K562 (cell line): ENCODE data around the gene HMCN2. TPM values are rescaled to one million over a fixed set of nuclear protein-coding genes. Genes with fewer than 3 reads are reported as not detected.

Experiments used
- ATAC-seq: fragments of 200-7000 bp; cut with Tn5 transposase; 3 replicates; pipeline ENCODE4 v1.9.1; 2020; ENCODE audit warnings: moderate library complexity
- BruUV-seq: library from RNA; stranded (reverse); fragments of 400-500 nt; replicated peaks from 2 replicates; lab custom pipeline; 2021; lab: Mats Ljungman, UMichigan
- CTCF ChIA-PET: fragments of 300-600 bp; formaldehyde crosslinking; extraction: SDS; loops from one replicate; lab custom pipeline; 2021; ENCODE audit warnings: low intra/inter-chr PET ratio; lab: Yijun Ruan, JAX
- POLR2A ChIA-PET: fragments of 300-600, 350-650 bp; sonication (Branson Sonifier 250); formaldehyde crosslinking; extraction: SDS; loops from one replicate; lab custom pipeline; 2021; ENCODE audit warnings: antibody characterized with exemption, inconsistent platforms; lab: Yijun Ruan, JAX
- DNase-seq, 4 experiments: peaks; one replicate each; pipeline versions ENCODE4 v3.0.0 to v3.0.0-alpha.2; 2011 to 2018; ENCODE audit warnings: low spot score in 3 of 4, mixed read lengths in 3 of 4; ENCODE audit errors: extremely low read depth in 1 of 4
- FAIRE-seq: peaks from 2 replicates; lab custom pipeline; 2011; peaks lifted over from hg19 to GRCh38; lab: Jason Lieb, UNC
- H2AFZ ChIP-seq: 2 replicates; pipeline ENCODE4 v1.6.0; 2011; ENCODE audit warnings: low read depth, low read length, control low read depth, inconsistent platforms
- H3K27ac ChIP-seq: fragments of 200-600 bp; 3 replicates; pipeline ENCODE4 v1.8.0; 2011; ENCODE audit warnings: low read depth, mild to moderate bottlenecking, control low read depth, inconsistent platforms, low read length, moderate library complexity, mixed read lengths; ENCODE audit errors: extremely low read depth
- H3K27me3 ChIP-seq, 2 experiments: fragments of 300-600 bp in 1 of 2; 2 replicates in 1 of 2; 3 replicates in 1 of 2; pipeline versions ENCODE4 v1.6.0 to v1.8.0; 2011; ENCODE audit warnings: inconsistent platforms in 2 of 2, low read length in 2 of 2, mild to moderate bottlenecking in 1 of 2, mixed read lengths in 1 of 2, moderate library complexity in 1 of 2; ENCODE audit not compliant: control insufficient read depth in 2 of 2, insufficient read depth in 2 of 2
- H3K36me3 ChIP-seq: fragments of 300-600 bp; 3 replicates; pipeline ENCODE4 v1.8.0; 2011; ENCODE audit warnings: mild to moderate bottlenecking, low read length, inconsistent platforms; ENCODE audit not compliant: control insufficient read depth, insufficient read depth
- H3K4me1 ChIP-seq, 2 experiments: fragments of 200-600 bp in 1 of 2; replicated peaks in 1 of 2; 2 replicates in 1 of 2; 3 replicates in 1 of 2; pipeline versions ENCODE4 v1.5.1 to v1.8.0; 2011; ENCODE audit warnings: inconsistent platforms in 2 of 2, low read length in 2 of 2, mild to moderate bottlenecking in 1 of 2, mixed read lengths in 1 of 2, moderate library complexity in 1 of 2; ENCODE audit not compliant: control insufficient read depth in 2 of 2, insufficient read depth in 2 of 2
- H3K4me2 ChIP-seq: 2 replicates; pipeline ENCODE4 v1.6.1; 2011; ENCODE audit warnings: low read length, control low read depth, inconsistent platforms, mixed read lengths; ENCODE audit not compliant: insufficient read depth
- H3K4me3 ChIP-seq: fragments of 200-600 bp; sonication (generic), shearing (Covaris generic); 2 replicates; pipeline ENCODE4 v1.5.1; 2016; ENCODE audit warnings: control low read depth, inconsistent platforms
- H3K79me2 ChIP-seq: fragments of 200-600 bp; 3 replicates; pipeline ENCODE4 v1.8.0; 2011; ENCODE audit warnings: low read length, inconsistent platforms; ENCODE audit not compliant: control insufficient read depth, insufficient read depth
- H3K9ac ChIP-seq, 2 experiments: 2 replicates each; pipeline versions ENCODE4 v1.6.0 to v1.6.1; 2011; ENCODE audit warnings: low read depth in 2 of 2, low read length in 2 of 2, control low read depth in 1 of 2, inconsistent platforms in 1 of 2, mild to moderate bottlenecking in 1 of 2, mixed read lengths in 1 of 2; ENCODE audit not compliant: insufficient read depth in 1 of 2
- H3K9me1 ChIP-seq: one replicate; pipeline ENCODE4 v1.6.0; 2011; ENCODE audit warnings: inconsistent platforms, mild to moderate bottlenecking, low read length, moderate library complexity; ENCODE audit not compliant: control insufficient read depth, insufficient read depth
- H3K9me3 ChIP-seq: replicated peaks from 2 replicates; pipeline ENCODE4 v1.5.1; 2011; ENCODE audit warnings: low read depth, low read length, inconsistent platforms; ENCODE audit not compliant: control insufficient read depth, insufficient read depth
- H4K20me1 ChIP-seq: replicated peaks from 2 replicates; pipeline ENCODE4 v1.6.1; 2011; ENCODE audit warnings: low read length, inconsistent platforms, mixed read lengths; ENCODE audit not compliant: control insufficient read depth, insufficient read depth
- BACH1 ChIP-seq: fragments of 200-800 bp; sonication (Bioruptor generic); IDR thresholded peaks from 2 replicates; pipeline ENCODE4 v1.6.1; 2016; ENCODE audit warnings: missing genetic modification characterization, missing compliant biosample characterization
- BCL6 ChIP-seq: fragments of 250-450 bp; sonication (Bioruptor Pico); IDR thresholded peaks from 2 replicates; pipeline ENCODE4 v1.4.0; 2020
- CUX1 ChIP-seq: fragments of 200-800 bp; sonication (Bioruptor generic); IDR thresholded peaks from 2 replicates; pipeline ENCODE4 v1.6.1; 2016; ENCODE audit warnings: missing genetic modification characterization, missing compliant biosample characterization
- EP400 ChIP-seq: fragments of 450-650 bp; IDR thresholded peaks from 2 replicates; pipeline ENCODE4 v1.6.1; 2017; ENCODE audit warnings: antibody characterized with exemption, mild to moderate bottlenecking, moderate library complexity
- FOXP1 ChIP-seq: sonication (generic); formaldehyde crosslinking; IDR thresholded peaks from 2 replicates; pipeline ENCODE4 v1.8.0; 2022; ENCODE audit warnings: mild to moderate bottlenecking, missing genetic modification reagents
- HDAC1 ChIP-seq, 2 experiments: fragments of 450-650 bp; IDR thresholded peaks; 2 replicates each; pipeline ENCODE4 v1.6.1; 2016 to 2017; ENCODE audit warnings: inconsistent platforms in 1 of 2, mild to moderate bottlenecking in 1 of 2, moderate library complexity in 1 of 2
- KAT8 ChIP-seq: fragments of 450-650 bp; IDR thresholded peaks from 2 replicates; pipeline ENCODE4 v1.6.1; 2016; ENCODE audit warnings: low read depth, mild to moderate bottlenecking
- MAZ ChIP-seq, 2 experiments: fragments of 450-650 bp in 1 of 2; sonication (generic) in 1 of 2; formaldehyde crosslinking; IDR thresholded peaks in 1 of 2; conservative IDR thresholded peaks in 1 of 2; 2 replicates each; pipeline versions ENCODE4 v1.4.0 to v1.5.0; 2020; ENCODE audit warnings: mild to moderate bottlenecking in 1 of 2, missing genetic modification reagents in 1 of 2
- NEUROD1 ChIP-seq: fragments of 150-350 bp; IDR thresholded peaks from 2 replicates; pipeline ENCODE4 v1.6.1; 2014; ENCODE audit warnings: borderline replicate concordance, low read length, low read depth; ENCODE audit not compliant: partially characterized antibody
- RAD21 ChIP-seq, 2 experiments: fragments of 250-450 bp in 1 of 2; fragments of 450-650 bp in 1 of 2; sonication (Bioruptor Pico) in 1 of 2; formaldehyde crosslinking in 1 of 2; IDR thresholded peaks in 1 of 2; conservative IDR thresholded peaks in 1 of 2; 2 replicates each; pipeline versions ENCODE4 v1.4.0 to v1.8.0; 2020 to 2022; ENCODE audit warnings: mild to moderate bottlenecking in 2 of 2, moderate library complexity in 1 of 2
- RCOR1 ChIP-seq, 2 experiments: IDR thresholded peaks; 2 replicates each; pipeline ENCODE4 v1.6.1; 2012; ENCODE audit warnings: low read depth in 2 of 2, low read length in 2 of 2, borderline replicate concordance in 1 of 2, improper control_type of control experiment in 1 of 2
- SNRNP70 ChIP-seq: fragments of 200-400 bp; formaldehyde crosslinking; optimal IDR thresholded peaks from 2 replicates; pipeline ENCODE3; 2017; ENCODE audit warnings: low read depth, low read length
- TAF7 ChIP-seq: fragments of 450-650 bp; IDR thresholded peaks from 2 replicates; pipeline ENCODE4 v1.6.1; 2016; ENCODE audit warnings: missing genetic modification characterization, missing compliant biosample characterization
- TCF15 ChIP-seq: fragments of 250-450 bp; sonication (Bioruptor Pico); IDR thresholded peaks from 2 replicates; pipeline ENCODE4 v1.8.0; 2022; ENCODE audit warnings: moderate library complexity, mild to moderate bottlenecking, inconsistent platforms
- TEAD1 ChIP-seq, 2 experiments: fragments of 450-650 bp in 1 of 2; sonication (generic) in 1 of 2; formaldehyde crosslinking; IDR thresholded peaks; 2 replicates each; pipeline versions ENCODE4 v1.4.0 to v1.8.0; 2020 to 2022; ENCODE audit warnings: mild to moderate bottlenecking in 2 of 2, missing genetic modification reagents in 1 of 2
- ZNF668 ChIP-seq: fragments of 250-450 bp; sonication (Bioruptor Pico); IDR thresholded peaks from 2 replicates; pipeline ENCODE4 v1.8.0; 2022; ENCODE audit warnings: mild to moderate bottlenecking, inconsistent platforms
- ZNF77 ChIP-seq: fragments of 250-450 bp; sonication (Bioruptor Pico); IDR thresholded peaks from 2 replicates; pipeline ENCODE4 v1.5.0; 2020
- WGBS: fragments of 100-300 bp; shearing (Covaris generic); methylation state at CpG from one replicate; pipeline ENCODE4 v1.1.6; 2016; ENCODE audit warnings: low coverage, mixed read lengths; ENCODE audit not compliant: insufficient coverage; ENCODE audit errors: missing lambda C conversion rate; 5-methylcytosine and 5-hydroxymethylcytosine counted together
- in situ Hi-C: fragments of 300-500 bp; cut with MboI; formaldehyde crosslinking; loops from 4 replicates; pipeline ENCODE4 v1.15.0; 2018; ENCODE audit warnings: inconsistent platforms, mixed read lengths
- intact Hi-C: fragments of 100-400 bp; cut with micrococcal nuclease; formaldehyde crosslinking; loops from 2 replicates; pipeline ENCODE4 v1.14.2; 2022
- polyA plus RNA-seq, 8 experiments: library from polyadenylated mRNA; depleted of rRNA in 4 of 8; stranded (reverse) in 5 of 8; unstranded in 3 of 8; fragments of >200 nt; fragmentation: Nextera tagmentation in 2 of 8; fragmentation: Illumina TruSeq in 1 of 8; extraction: Ambion mirVana in 2 of 8; extraction: Trizol in 1 of 8; gene quantifications; 2 replicates each; pipeline versions ENCODE4 v1.2.1 to v1.2.3, GENCODE V29; 2011 to 2014; ENCODE audit warnings: inconsistent platforms in 1 of 8, missing spikeins in 1 of 8
- total RNA-seq, 7 experiments: library from RNA; depleted of rRNA in 6 of 7; stranded (reverse); fragments of >200 nt in 6 of 7; fragmentation: Illumina TruSeq in 2 of 7; extraction: Trizol in 2 of 7; gene quantifications; 2 replicates each; pipeline versions ENCODE4 v1.2.1 to v1.2.3, GENCODE V29; 2011 to 2021; ENCODE audit warnings: low replicate concordance in 1 of 7

Gene HMCN2
- total and polyA plus RNA-seq, 9 of the 15 experiments (the other 6 are each of a cell fraction or from before 2014, with no cell fraction given) = 0.01 TPM; not detected in 8

GRCh38 chr9:130448035-130448624 lies 182.6 kb downstream of the HMCN2 start:
- H3K36me3 ChIP-seq = no peaks in the 10 kb centered on the region
- FAIRE-seq (no peak), ATAC-seq (peak; percentile 55), DNase-seq (peak in 2 of 4 experiments; percentile 34 to 41)
- H3K27ac ChIP-seq = no peak overlapping the region; the same call in 2 of the 3 replicates
- H3K79me2 ChIP-seq = no peaks in the 10 kb centered on the region
- H3K4me2 ChIP-seq = peak overlapping the region; percentile 41; the same call in 1 of the 2 replicates
- H3K9me3 ChIP-seq = no peaks in the 10 kb centered on the region
- H4K20me1 ChIP-seq = no peaks in the 10 kb centered on the region
- 38% methylated on average over 11 of the region's 12 CpGs for WGBS
- H3K27me3 ChIP-seq = no peaks in the 10 kb centered on the region
- peak overlapping the region; percentile 45 to 71; a peak in 3 of 4 replicates for H3K9ac ChIP-seq
- ChIA-PET POLR2A (interaction anchor here (0.7 to 1.6 kb wide), 6 partner anchors 8 to 245 kb away, joined by 3 to 8 read pairs (median 3); partner anchors contain the start of gene EXOSC2), CTCF (no interaction called here)
- H3K4me3 ChIP-seq = no peak overlapping the region
- no peaks in the 10 kb centered on the region for H3K9me1 ChIP-seq
- in situ Hi-C loops (no loop called here), intact Hi-C loops (no loop called here)
- BruUV-seq = no TSS peak
- peaks cover 35 to 52% of the 10 kb centered on the region in 2 experiments for H3K4me1 ChIP-seq
- no peak overlapping the region for H2AFZ ChIP-seq
- TF ChIP-seq TAF7 (tag) = 0 out of 2 replicates have a peak, but pooled peaks have one; percentile 13
- TF ChIP-seq ZNF668 (CRISPR knock-in tag) = peak; percentile 90
- no peak for TF ChIP-seq KAT8
- TF ChIP-seq MAZ (CRISPR knock-in tag; conservative IDR thresholded peaks at IDR 0.05 in 1 of 2, IDR thresholded peaks at IDR 0.05 in 1 of 2) = peak; percentile 50 to 88
- peak in 1 of 2 experiments; percentile 55; a peak in 2 of 4 replicates for TF ChIP-seq RCOR1 (IDR thresholded peaks at IDR 0.05; ENCODE audit: borderline replicate concordance in 1 of 2, low read depth in 2 of 2, low read length in 2 of 2)
- TF ChIP-seq NEUROD1 = peak; percentile 41
- TF ChIP-seq FOXP1 (CRISPR knock-in tag) = 0 out of 2 replicates have a peak, but pooled peaks have one; percentile 45
- peak; percentile 92 for TF ChIP-seq TCF15 (CRISPR knock-in tag)
- peak; percentile 51; the same call in 1 of the 2 replicates for TF ChIP-seq BACH1 (tag)
- TF ChIP-seq BCL6 (CRISPR knock-in tag) = no peak
- peak in 1 of 2 experiments; percentile 9; a peak in 1 of 4 replicates for TF ChIP-seq TEAD1 (CRISPR knock-in tag; IDR thresholded peaks at IDR 0.05)
- TF ChIP-seq CUX1 = no peak
- TF ChIP-seq RAD21 (CRISPR knock-in tag; conservative IDR thresholded peaks at IDR 0.05 in 1 of 2, IDR thresholded peaks at IDR 0.05 in 1 of 2) = peak in 1 of 2 experiments; percentile 26; a peak in 1 of 4 replicates
- peak; percentile 95 for TF ChIP-seq EP400
- TF ChIP-seq HDAC1 (IDR thresholded peaks at IDR 0.05) = peak in 1 of 2 experiments; percentile 60; a peak in 1 of 4 replicates
- TF ChIP-seq SNRNP70 = no peak
- TF ChIP-seq ZNF77 = no peak
